Retinal pigment epithelial cell (primary cell): ENCODE results near the gene CT47A7.
"Not testable (repeated sequence)": the region's sequence is repeated elsewhere in the genome, so short reads cannot be mapped to it uniquely, and the experiment has no call there.

ENCODE experiments used
- DNase-seq: peaks from one replicate; pipeline ENCODE4 v3.0.0-alpha.2; 2010; ENCODE audit warnings: low read depth
- H3K4me3 ChIP-seq: 2 replicates; pipeline ENCODE4 v1.5.1; 2011; ENCODE audit warnings: mild to moderate bottlenecking, low read length, control low read depth, moderate library complexity
- TF ChIP-seq, protein P1 (sequence below): conservative IDR thresholded peaks from 2 replicates; pipeline ENCODE4 v1.5.1; 2011; ENCODE audit warnings: low read depth, low read length, control low read depth, inconsistent platforms

CT47A7 gene

DNA sequence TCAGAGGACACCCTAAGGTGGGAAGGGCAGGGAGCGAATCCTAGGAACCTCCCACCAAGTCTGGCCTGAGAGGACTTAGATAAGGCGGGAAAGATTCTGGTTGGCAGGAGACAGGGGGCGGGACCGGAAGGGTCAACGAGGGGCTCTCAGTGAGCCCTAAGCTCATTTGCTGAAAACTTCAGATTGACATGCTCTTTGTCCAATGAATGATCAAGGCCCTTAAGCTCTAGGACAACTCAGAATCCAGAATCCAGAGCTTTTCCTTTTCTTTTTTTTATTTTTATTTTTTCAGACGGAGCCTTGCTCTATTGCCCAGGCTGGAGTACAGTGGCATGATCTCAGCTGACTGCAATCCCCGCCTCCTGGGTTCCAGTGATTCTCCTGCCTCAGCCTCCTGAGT lies at the start of gene CT47A7:
TSS of gene CT47A7 (minus strand) at position 101 of the 400 bp plus-strand sequence. CDS start 255 bp downstream, outside the sequence.
- not testable (repeated sequence) for H3K4me3 ChIP-seq, DNase-seq

DNA sequence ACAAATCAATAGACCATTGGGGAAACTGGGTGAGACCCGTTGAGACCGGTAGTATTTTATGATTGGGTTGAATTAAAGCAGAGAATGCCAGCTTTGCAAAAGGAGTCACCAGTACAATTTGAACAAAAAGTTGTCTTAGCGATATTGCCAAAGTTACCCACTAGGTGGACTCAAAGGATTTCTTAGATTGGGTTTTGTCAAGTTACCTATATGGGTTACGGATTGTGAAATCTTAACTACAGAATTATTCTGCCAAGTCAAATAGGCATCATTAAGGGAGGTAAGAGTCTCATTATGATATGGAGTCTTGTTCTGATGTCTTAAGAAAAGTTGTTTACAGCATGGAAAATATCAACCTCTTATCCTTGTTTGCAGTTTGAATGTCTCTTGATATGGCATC lies 44.2 kb upstream of the CT47A7 start:
- TF ChIP-seq, protein P1, sequence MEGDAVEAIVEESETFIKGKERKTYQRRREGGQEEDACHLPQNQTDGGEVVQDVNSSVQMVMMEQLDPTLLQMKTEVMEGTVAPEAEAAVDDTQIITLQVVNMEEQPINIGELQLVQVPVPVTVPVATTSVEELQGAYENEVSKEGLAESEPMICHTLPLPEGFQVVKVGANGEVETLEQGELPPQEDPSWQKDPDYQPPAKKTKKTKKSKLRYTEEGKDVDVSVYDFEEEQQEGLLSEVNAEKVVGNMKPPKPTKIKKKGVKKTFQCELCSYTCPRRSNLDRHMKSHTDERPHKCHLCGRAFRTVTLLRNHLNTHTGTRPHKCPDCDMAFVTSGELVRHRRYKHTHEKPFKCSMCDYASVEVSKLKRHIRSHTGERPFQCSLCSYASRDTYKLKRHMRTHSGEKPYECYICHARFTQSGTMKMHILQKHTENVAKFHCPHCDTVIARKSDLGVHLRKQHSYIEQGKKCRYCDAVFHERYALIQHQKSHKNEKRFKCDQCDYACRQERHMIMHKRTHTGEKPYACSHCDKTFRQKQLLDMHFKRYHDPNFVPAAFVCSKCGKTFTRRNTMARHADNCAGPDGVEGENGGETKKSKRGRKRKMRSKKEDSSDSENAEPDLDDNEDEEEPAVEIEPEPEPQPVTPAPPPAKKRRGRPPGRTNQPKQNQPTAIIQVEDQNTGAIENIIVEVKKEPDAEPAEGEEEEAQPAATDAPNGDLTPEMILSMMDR = peak; percentile 43
- no peak for DNase-seq
- H3K4me3 ChIP-seq = no peak overlapping the region

DNA sequence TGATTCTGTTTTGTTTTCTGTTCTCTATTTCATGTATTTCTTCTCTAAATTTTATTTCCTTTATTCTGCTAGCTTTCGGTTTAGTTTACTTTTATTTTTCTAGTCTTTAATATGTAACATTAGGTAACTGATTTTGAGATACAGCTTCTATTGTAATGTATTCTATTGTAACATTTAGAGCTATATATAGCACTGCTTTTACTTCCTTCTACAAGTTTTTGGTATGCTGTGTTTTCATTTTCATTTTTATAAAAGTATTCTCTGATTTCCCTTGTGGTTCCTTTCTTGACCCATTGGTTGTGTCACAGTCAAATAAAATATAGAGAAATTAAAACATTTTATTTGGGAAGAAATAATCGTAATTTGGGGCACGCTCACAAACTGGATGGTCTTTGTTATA lies 43.0 kb upstream of the CT47A7 start:
- TF ChIP-seq, protein P1 = no peak
- no peak for DNase-seq
- no peak overlapping the region for H3K4me3 ChIP-seq

DNA sequence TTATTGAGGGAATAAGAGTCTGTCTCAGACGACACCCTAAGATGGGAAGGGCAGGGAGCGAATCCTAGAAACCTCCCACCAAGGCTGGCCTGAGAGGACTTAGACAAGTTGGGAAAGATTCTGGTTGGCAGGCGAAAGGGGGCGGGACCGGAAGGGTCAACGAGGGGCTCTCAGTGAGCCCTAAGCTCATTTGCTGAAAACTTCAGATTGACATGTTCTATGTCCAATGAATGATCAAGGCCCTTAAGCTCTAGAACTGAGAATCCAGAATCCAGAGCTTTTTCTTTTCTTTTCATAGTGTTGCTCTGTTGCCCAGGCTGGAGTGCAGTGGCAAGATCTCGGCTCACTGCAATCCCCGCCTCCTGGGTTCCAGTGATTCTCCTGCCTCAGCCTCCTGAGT lies 29.3 kb upstream of the CT47A7 start, which contains the start of gene CT47A1:
TSS of gene CT47A1 (minus strand) at position 101 of the 400 bp plus-strand sequence. CDS start 231 bp downstream, outside the sequence.
- not testable (repeated sequence) for H3K4me3 ChIP-seq, DNase-seq
